GM18520 (cell line): ENCODE results near the gene SLC30A1.
"Not testable (repeated sequence)": the region's sequence is repeated elsewhere in the genome, so short reads cannot be mapped to it uniquely, and the experiment has no call there.

ENCODE experiments used
- ATAC-seq: cut with Tn5 transposase; IDR thresholded peaks from one replicate; pipeline ENCODE4 v1.9.1; 2021; ENCODE audit not compliant: unreplicated experiment

The SLC30A1 gene

DNA sequence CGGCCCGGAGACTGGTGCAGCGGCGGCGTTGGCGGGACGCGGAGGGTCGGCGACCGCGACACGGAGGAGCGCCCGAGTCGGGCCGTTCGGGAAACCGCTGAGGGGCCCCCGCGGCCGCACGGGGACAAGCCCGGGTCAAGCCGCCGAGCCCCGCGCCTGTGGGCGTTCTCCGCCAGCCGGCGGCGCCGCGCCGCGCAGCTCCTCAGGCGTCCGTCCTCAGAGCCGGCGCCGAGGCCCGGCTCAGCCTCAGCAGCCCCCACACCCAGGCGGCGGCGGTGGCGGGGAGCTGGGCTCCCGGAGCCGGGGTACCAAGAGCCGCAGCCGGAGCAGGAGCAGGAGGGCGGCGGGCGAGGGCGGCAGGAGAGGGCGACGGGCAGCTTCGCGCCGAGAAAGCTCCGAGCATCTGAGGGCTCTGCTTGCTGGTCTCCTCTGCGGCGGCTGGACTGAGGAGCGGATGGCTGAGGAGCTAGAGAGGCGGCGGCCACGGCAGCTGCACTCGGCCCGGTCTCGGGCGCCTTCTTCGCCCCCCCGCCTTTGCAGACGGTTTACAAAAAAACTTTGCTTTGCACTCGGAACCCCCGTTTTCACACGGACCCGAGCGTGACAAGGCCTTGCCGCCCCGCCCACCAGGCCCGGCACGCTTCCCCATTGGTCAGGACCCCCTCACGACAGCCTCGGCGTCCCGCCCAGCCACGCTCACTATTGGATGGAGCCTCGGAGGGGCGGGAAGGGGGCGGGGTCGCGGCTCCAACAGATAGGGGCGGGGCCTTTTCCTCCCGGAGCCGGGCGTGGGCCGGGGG is at the start of gene SLC30A1:
SLC30A1 (minus strand) TSS at position 522 of the 800 bp plus-strand sequence. CDS start 549 bp downstream, outside the sequence.
- ATAC-seq = peak; percentile 77

DNA sequence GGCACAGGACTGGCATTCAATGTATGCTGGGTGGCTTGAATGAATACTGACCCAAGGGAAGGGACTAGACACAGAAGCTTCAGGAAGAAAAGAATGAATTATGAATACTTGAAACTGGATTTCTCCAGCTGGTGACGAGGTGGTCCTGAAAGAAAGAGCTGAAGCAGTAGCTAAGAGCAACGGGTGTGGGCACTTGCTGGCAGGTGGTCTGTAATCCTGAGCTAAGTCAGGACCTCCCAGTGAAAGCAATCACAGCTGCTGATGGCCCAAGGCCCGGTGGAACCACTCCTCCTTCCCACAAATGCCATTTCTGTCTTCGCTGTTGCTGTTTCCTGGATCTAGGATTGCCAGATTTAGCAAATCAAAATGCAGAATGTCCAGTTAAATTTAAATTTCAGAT is 49.5 kb upstream of the SLC30A1 start:
- ATAC-seq = no peak

- no peak for ATAC-seq
Observed at GRCh38 chr1:211627259-211627658, 48.3 kb upstream of the SLC30A1 start.

DNA sequence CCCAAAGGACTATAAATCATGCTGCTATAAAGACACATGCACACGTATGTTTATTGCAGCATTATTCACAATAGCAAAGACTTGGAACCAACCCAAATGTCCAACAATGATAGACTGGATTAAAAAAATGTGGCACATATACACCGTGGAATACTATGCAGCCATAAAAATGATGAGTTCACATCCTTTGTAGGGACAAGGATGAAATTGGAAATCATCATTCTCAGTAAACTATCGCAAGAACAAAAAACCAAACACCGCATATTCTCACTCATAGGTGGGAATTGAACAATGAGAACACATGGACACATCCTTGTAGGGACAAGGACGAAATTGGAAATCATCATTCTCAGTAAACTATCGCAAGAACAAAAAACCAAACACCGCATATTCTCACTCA is 46.9 kb upstream of the SLC30A1 start:
- ATAC-seq = not testable (repeated sequence)

DNA sequence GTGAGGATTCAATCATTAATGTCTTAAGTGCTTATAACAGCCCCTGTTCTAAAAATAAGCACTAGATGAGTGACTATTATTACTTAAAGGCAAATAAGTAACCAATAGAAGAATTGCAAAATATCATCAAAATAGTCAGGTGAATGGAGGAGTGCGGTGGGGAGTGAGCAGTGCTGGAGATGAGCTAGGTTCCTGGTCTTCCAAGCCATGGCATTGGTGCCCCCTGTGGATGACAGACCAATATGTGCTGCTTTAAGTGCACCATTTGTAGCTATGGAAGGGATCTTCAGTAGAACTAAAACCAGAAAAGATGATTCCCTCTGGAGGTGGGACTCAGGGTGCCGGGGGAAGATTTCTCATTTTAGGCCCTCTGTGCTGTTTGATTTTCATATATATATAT is 46.1 kb upstream of the SLC30A1 start:
- ATAC-seq = no peak

GRCh38 chr1:211623515-211623914 is 44.6 kb upstream of the SLC30A1 start:
- no peak for ATAC-seq

DNA sequence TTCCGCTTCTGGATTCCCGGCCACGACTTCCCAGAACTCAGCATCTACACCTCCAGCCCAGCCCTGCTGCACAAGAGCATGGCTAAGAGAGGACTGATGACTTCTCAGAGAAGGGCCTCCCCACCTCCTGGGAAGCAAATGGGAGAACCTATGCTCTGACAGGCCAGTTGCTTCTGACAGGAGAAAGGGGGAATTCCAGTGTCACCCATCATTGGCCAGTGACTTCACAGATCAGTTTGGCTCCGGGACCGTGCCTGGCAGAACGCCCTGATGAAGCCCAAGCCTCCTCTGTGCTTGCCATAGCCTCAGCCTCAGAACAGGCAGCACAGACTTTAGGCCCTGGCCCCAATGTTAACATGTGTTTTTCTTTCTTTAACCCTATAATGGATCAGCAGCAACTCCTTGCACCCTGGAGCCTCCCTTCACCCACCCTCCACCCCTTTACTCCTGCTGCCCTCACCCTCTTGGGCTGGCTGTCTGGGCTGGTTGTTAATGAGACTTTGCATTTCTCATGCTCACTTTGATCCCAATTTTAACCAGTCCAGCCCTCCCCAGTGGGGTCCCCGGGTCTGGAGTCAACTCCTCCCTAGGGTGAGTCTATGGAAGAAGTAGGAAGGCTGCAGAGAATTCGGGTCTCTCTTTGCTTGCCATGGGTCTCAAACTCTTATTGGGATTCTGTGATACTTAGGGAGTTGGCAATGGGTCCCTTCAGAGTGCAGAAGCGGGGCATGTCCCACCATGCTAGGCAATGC is 42.7 kb upstream of the SLC30A1 start:
- ATAC-seq = no peak

- ATAC-seq = no peak
Observed at GRCh38 chr1:211620097-211620496, 41.1 kb upstream of the SLC30A1 start.

- ATAC-seq = no peak
Observed at GRCh38 chr1:211619033-211619996, 40.4 kb upstream of the SLC30A1 start.

GRCh38 chr1:211616965-211617297 is 38.0 kb upstream of the SLC30A1 start:
- ATAC-seq = no peak

DNA sequence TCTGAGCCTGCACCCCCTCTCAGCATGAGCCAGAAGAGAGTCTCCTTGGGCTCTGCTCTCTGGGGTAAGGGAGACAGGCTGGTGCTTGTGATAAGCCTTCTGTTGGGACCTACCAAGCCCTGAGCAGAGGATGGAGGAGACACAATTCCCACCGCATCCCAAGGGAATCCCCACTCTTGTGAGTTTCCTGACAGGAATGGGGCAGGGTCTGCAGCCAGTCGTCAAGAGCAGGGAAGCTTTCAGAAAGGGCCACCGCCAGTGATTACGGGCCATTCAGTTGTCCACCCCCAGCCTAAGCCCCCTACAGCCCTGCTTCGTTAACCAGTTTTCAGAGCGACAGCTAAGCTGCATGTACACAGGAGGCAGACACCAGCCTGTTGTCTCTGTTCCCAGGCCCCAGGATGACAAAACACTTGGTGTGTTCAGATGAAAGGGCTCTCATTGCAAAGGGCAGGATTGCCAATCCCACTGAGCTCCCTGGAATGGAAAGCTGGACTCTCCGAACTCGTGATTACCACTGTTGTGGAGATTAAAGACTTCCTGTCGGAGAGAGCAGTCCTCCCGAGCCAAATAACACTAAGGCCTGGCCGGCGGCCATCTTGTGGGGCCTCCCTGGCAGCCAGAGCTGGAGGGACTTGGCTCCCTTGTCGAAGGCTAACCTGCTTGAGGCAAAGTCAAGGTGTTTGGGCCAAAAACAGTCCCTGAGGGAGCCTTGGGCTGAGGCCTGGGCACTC is 37.4 kb upstream of the SLC30A1 start:
- no peak for ATAC-seq

- ATAC-seq = no peak
Observed at GRCh38 chr1:211614615-211615014, 35.7 kb upstream of the SLC30A1 start.

GRCh38 chr1:211613951-211614350 is 35.0 kb upstream of the SLC30A1 start:
- ATAC-seq = no peak

- ATAC-seq = no peak
Observed at GRCh38 chr1:211613108-211613947, 34.4 kb upstream of the SLC30A1 start.

DNA sequence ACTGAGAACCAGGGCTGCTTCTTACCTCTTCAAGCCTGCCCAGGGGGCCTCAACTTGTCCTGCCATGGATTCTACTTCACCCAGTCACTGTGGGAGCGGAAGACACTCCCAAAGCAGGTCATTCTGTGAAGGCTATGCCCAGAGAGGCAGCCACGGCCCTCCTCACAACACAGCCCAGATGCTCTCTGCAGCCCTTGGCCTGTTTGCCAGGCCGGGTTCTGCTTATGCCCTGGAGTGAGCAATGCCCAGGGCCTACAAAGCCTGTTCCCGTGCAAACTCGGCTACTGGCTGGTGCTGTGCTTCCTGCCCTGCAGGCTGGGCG is 33.8 kb upstream of the SLC30A1 start:
- no peak for ATAC-seq

- ATAC-seq = no peak
Observed at GRCh38 chr1:211611818-211612217, 32.9 kb upstream of the SLC30A1 start.

- no peak for ATAC-seq
Observed at GRCh38 chr1:211610779-211611556, 32.0 kb upstream of the SLC30A1 start.

GRCh38 chr1:211609120-211610024 is 30.4 kb upstream of the SLC30A1 start:
- ATAC-seq = no peak
